PC-3 (cell line): ENCODE data around the gene PUS7. TPM values are rescaled to one million over a fixed set of nuclear protein-coding genes. Genes with fewer than 3 reads are reported as not detected.

Experiments used
- ATAC-seq: fragments of 200-7000 bp; cut with Tn5 transposase; 2 replicates; pipeline ENCODE4 v1.9.1; 2020; ENCODE audit warnings: mild to moderate bottlenecking, moderate library complexity
- BruUV-seq: library from RNA; stranded (reverse); fragments of 400-500 nt; replicated peaks from 2 replicates; lab custom pipeline; 2021; lab: Mats Ljungman, UMichigan
- CTCF ChIA-PET: fragments of 300-600 bp; sonication (Branson Sonifier 250); formaldehyde crosslinking; loops from one replicate; lab custom pipeline; 2022; ENCODE audit warnings: antibody characterized with exemption; lab: Charles Lee
- POLR2A ChIA-PET: fragments of 300-600 bp; sonication (Branson Sonifier 250); formaldehyde crosslinking; loops from one replicate; lab custom pipeline; 2022; ENCODE audit warnings: antibody characterized with exemption; ENCODE audit not compliant: unreplicated experiment; lab: Charles Lee
- DNase-seq: peaks from one replicate; pipeline ENCODE4 v3.0.0-alpha.2; 2015
- H2AFZ ChIP-seq: fragments of 300-600 bp; sonication (generic); 2 replicates; pipeline ENCODE4 v1.6.0; 2016; ENCODE audit warnings: antibody characterized with exemption, low read length
- H3F3A ChIP-seq: fragments of 300-600 bp; sonication (generic); one replicate; pipeline ENCODE4 v1.6.0; 2017; ENCODE audit warnings: antibody characterized with exemption, low read length, control low read depth, mild to moderate bottlenecking; ENCODE audit not compliant: unreplicated experiment
- H3K27ac ChIP-seq: fragments of 300-600 bp; sonication (generic); 2 replicates; pipeline ENCODE4 v1.5.1; 2016; ENCODE audit warnings: mild to moderate bottlenecking, low read length
- H3K27me3 ChIP-seq: fragments of 300-600 bp; sonication (generic); 2 replicates; pipeline ENCODE4 v1.6.1; 2016; ENCODE audit warnings: low read length, mixed read lengths
- H3K36me3 ChIP-seq: fragments of 300-600 bp; sonication (generic); 2 replicates; pipeline ENCODE4 v1.6.1; 2016; ENCODE audit warnings: low read depth, mixed run types, low read length, mixed read lengths
- H3K4me1 ChIP-seq: fragments of 300-600 bp; sonication (generic); 2 replicates; pipeline ENCODE4 v1.5.1; 2016; ENCODE audit warnings: low read length; ENCODE audit not compliant: insufficient read depth
- H3K4me2 ChIP-seq: fragments of 300-600 bp; sonication (generic); 2 replicates; pipeline ENCODE4 v1.6.0; 2016; ENCODE audit warnings: low read length
- H3K4me3 ChIP-seq: fragments of 300-600 bp; sonication (generic); 2 replicates; pipeline ENCODE4 v1.5.1; 2016; ENCODE audit warnings: mild to moderate bottlenecking, low read length, mixed read lengths
- H3K79me2 ChIP-seq: fragments of 300-600 bp; sonication (generic); 2 replicates; pipeline ENCODE4 v1.6.1; 2017; ENCODE audit warnings: low read length, mixed read lengths
- H3K9ac ChIP-seq: fragments of 300-600 bp; sonication (generic); 2 replicates; pipeline ENCODE4 v1.6.0; 2016; ENCODE audit warnings: mild to moderate bottlenecking, low read length
- H3K9me2 ChIP-seq: fragments of 300-600 bp; sonication (generic); replicated peaks from 2 replicates; pipeline ENCODE4 v1.6.1; 2016; ENCODE audit warnings: mixed run types, low read length, mixed read lengths
- H3K9me3 ChIP-seq: fragments of 300-600 bp; sonication (generic); 2 replicates; pipeline ENCODE4 v1.6.1; 2016; ENCODE audit warnings: low read length, mixed read lengths
- H4K20me1 ChIP-seq: fragments of 300-600 bp; sonication (generic); 2 replicates; pipeline ENCODE4 v1.6.1; 2016; ENCODE audit warnings: low read length, mixed read lengths
- CTCF ChIP-seq: fragments of 300-600 bp; sonication (generic); conservative IDR thresholded peaks from 2 replicates; pipeline ENCODE4 v1.5.1; 2017; ENCODE audit warnings: antibody characterized with exemption, low read depth, mild to moderate bottlenecking, low read length
- EZH2 ChIP-seq: fragments of 300-600 bp; sonication (generic); IDR thresholded peaks from one replicate; pipeline ENCODE4 v1.6.1; 2017; ENCODE audit warnings: antibody characterized with exemption, mild to moderate bottlenecking, low read length; ENCODE audit not compliant: unreplicated experiment
- EZH2phosphoT487 ChIP-seq: fragments of 300-600 bp; sonication (generic); IDR thresholded peaks from 2 replicates; pipeline ENCODE4 v1.6.1; 2018; ENCODE audit warnings: mild to moderate bottlenecking, antibody characterized with exemption, low read length, borderline replicate concordance
- intact Hi-C: fragments of 100-400 bp; cut with micrococcal nuclease; formaldehyde crosslinking; loops from 2 replicates; pipeline ENCODE4 v1.9.0; 2023
- total RNA-seq: library from RNA; depleted of rRNA; stranded (reverse); fragments of >200 nt; gene quantifications from 2 replicates; pipeline ENCODE4 v1.2.3, GENCODE V29; 2014

Gene PUS7
- total RNA-seq, 1 experiment from 2014 or later: 37.2 TPM

GRCh38 chr7:105487579-105488571, 34.2 kb downstream of the PUS7 start:
- Histone ChIP-seq H3F3A (no peaks in the 10 kb centered on the region), H3K4me2 (no peak overlapping the region), H3K9ac (peak overlapping the region; percentile 55), H3K9me2 (no peaks in the 10 kb centered on the region), H3K27me3 (no peaks in the 10 kb centered on the region), H3K27ac (peak overlapping the region; percentile 71), H3K36me3 (peaks cover 7% of the 10 kb centered on the region), H3K79me2 (no peaks in the 10 kb centered on the region), H4K20me1 (no peaks in the 10 kb centered on the region), H3K9me3 (no peaks in the 10 kb centered on the region), H2AFZ (no peak overlapping the region), H3K4me1 (peaks cover 9% of the 10 kb centered on the region), H3K4me3 (no peak overlapping the region)
- POLR2A ChIA-PET: no interaction called here
- DNase-seq (peak; percentile 58), ATAC-seq (peak; percentile 99)
- TF ChIP-seq EZH2: no peak
- TF ChIP-seq CTCF: peak; percentile 66
- intact Hi-C loops: loop anchor here (1.0 to 10.0 kb wide), 3 partner anchors 53 to 565 kb away; no protein-coding TSS in a partner anchor
- CTCF ChIA-PET: no interaction called here
- no TSS peak for BruUV-seq

GRCh38 chr7:105480931-105481330, 41.1 kb downstream of the PUS7 start:
- intact Hi-C loops: loop anchor here (10.0 kb wide), 1 partner anchor 46 kb away; no protein-coding TSS in a partner anchor
- peaks cover 23% of the 10 kb centered on the region; the same call in 1 of the 2 replicates for H3K36me3 ChIP-seq

More at GRCh38 chr7:105480931-105481330, 41.1 kb downstream of the PUS7 start:
- TF ChIP-seq CTCF (no peak), EZH2phosphoT487 (no peak), EZH2 (no peak)
- ATAC-seq: no peak
- H3K4me2 ChIP-seq: no peak overlapping the region
- H3K9me2 ChIP-seq: no peaks in the 10 kb centered on the region
- no peaks in the 10 kb centered on the region for H3K9me3 ChIP-seq
- H3K9ac ChIP-seq: no peak overlapping the region
- H3K79me2 ChIP-seq: no peaks in the 10 kb centered on the region
- H3F3A ChIP-seq: no peaks in the 10 kb centered on the region
- ChIA-PET CTCF (no interaction called here), POLR2A (no interaction called here)
- H4K20me1 ChIP-seq: no peaks in the 10 kb centered on the region
- no peak overlapping the region for H2AFZ ChIP-seq
- DNase-seq: no peak
- no TSS peak for BruUV-seq
- no peak overlapping the region for H3K4me3 ChIP-seq
- no peaks in the 10 kb centered on the region for H3K27me3 ChIP-seq
- no peak overlapping the region for H3K27ac ChIP-seq
- H3K4me1 ChIP-seq: no peaks in the 10 kb centered on the region
